Measurements from ENCODE around the gene DYNC1LI2. TPM values are rescaled to one million over a fixed set of nuclear protein-coding genes. Genes with fewer than 3 reads are reported as not detected.

DYNC1LI2 gene
- total and polyA plus RNA-seq, 10 of the 15 experiments (the other 5 are each of a cell fraction or from before 2014, with no cell fraction given): 6.0 to 46.5 (median 33.7) TPM

GRCh38 chr16:66701516-66701915 lies 49.9 kb downstream of the DYNC1LI2 start:
- TF ChIP-seq NFIC (IDR thresholded peaks at IDR 0.05; ENCODE audit: low read depth, low read length): no peak
- no peak for TF ChIP-seq PML (IDR thresholded peaks at IDR 0.05; ENCODE audit: low read length)
- no peak for TF ChIP-seq RELA (IDR thresholded peaks at IDR 0.05; ENCODE audit: borderline replicate concordance, partially characterized antibody)
- no peak for TF ChIP-seq SIX5 (IDR thresholded peaks at IDR 0.05; ENCODE audit: low read depth, low read length, severe bottlenecking)
- no peak for TF ChIP-seq RUNX3 (IDR thresholded peaks at IDR 0.05; ENCODE audit: low read length)
- no peak for TF ChIP-seq HDAC2 (IDR thresholded peaks at IDR 0.05)
- no peak for TF ChIP-seq RB1 (IDR thresholded peaks at IDR 0.05; ENCODE audit: borderline replicate concordance)
- TF ChIP-seq SREBF1 (IDR thresholded peaks at IDR 0.05; ENCODE audit: low read length): no peak
- no peak for TF ChIP-seq BCL3 (IDR thresholded peaks at IDR 0.05; ENCODE audit: borderline replicate concordance, insufficient read depth, low read depth, low read length, poor library complexity, severe bottlenecking)
- no peak for TF ChIP-seq ESRRA (IDR thresholded peaks at IDR 0.05; ENCODE audit: low read length)
- ChIA-PET SMC1A (ENCODE audit: uncharacterized antibody, unreplicated experiment) (no interaction called here), CTCF (interaction anchor here (0.6 to 1.4 kb wide), 3 partner anchors 25 to 349 kb away, joined by 3 read pairs; partner anchors contain the start of gene NAE1), POLR2A (no interaction called here), RAD21 (ENCODE audit: unreplicated experiment) (no interaction called here)
- FAIRE-seq (no peak), DNase-seq (ENCODE audit: low read depth, low spot score) (no peak), ATAC-seq (no peak)
- H3K4me3 ChIP-seq: no peak overlapping the region
- no TSS peak for BruUV-seq (replicated peaks)
- no peak overlapping the region for H3K9ac ChIP-seq (ENCODE audit: control insufficient read depth, insufficient read depth, low read length)
- no peaks in the 10 kb centered on the region for H3K79me2 ChIP-seq (ENCODE audit: control insufficient read depth, insufficient read depth, low read length)
- H3K9me3 ChIP-seq (replicated peaks; ENCODE audit: control insufficient read depth, insufficient read depth, low read length): no peaks in the 10 kb centered on the region
- no peak overlapping the region for H3K4me2 ChIP-seq (ENCODE audit: control insufficient read depth, insufficient read depth)
- no peak overlapping the region for H2AFZ ChIP-seq (ENCODE audit: control insufficient read depth, low read depth, low read length)
- WGBS (ENCODE audit: insufficient coverage, insufficient replicate concordance, low lambda C conversion rate, missing lambda C conversion rate): 50% methylated on average over 2 of the region's 2 CpGs
- no peaks in the 10 kb centered on the region for H4K20me1 ChIP-seq (ENCODE audit: control insufficient read depth, insufficient read depth)
- no peak overlapping the region for H3K27ac ChIP-seq (ENCODE audit: control insufficient read depth, insufficient read depth)
- no peaks in the 10 kb centered on the region for H3K4me1 ChIP-seq (ENCODE audit: control insufficient read depth, insufficient read depth, low read length)
- peaks cover 0 to 3% of the 10 kb centered on the region in 2 experiments; a peak in 2 of 4 replicates for H3K27me3 ChIP-seq (replicated peaks in 1 of 2; ENCODE audit: control insufficient read depth in 2 of 2, insufficient read depth in 2 of 2, low read length in 1 of 2)
- in situ Hi-C loops (cut with MboI): no loop called here
- intact Hi-C loops (cut with micrococcal nuclease; ENCODE audit: unreplicated experiment): no loop called here
- H3K36me3 ChIP-seq (ENCODE audit: control insufficient read depth in 2 of 2, insufficient read depth in 2 of 2, low read length in 1 of 2): no peaks in the 10 kb centered on the region
